HCT116 (cell line): Measurements from ENCODE around the gene ZNF493. TPM values are rescaled to one million over a fixed set of nuclear protein-coding genes. Genes with fewer than 3 reads are reported as not detected.

ENCODE experiments used
- ATAC-seq: fragments of 200-7000 bp; cut with Tn5 transposase; 2 replicates; pipeline ENCODE4 v1.9.1; 2020; ENCODE audit warnings: mild to moderate bottlenecking, moderate library complexity
- BruUV-seq: library from RNA; stranded (reverse); fragments of 400-500 nt; replicated peaks from 2 replicates; lab custom pipeline; 2021; lab: Mats Ljungman, UMichigan
- CTCF ChIA-PET: fragments of 300-600 bp; sonication (Branson Sonifier 250); formaldehyde crosslinking; loops from one replicate; lab custom pipeline; 2021; ENCODE audit warnings: antibody characterized with exemption; lab: Charles Lee
- POLR2A ChIA-PET: fragments of 300-600, 350-600 bp; sonication (Branson Sonifier 250); formaldehyde crosslinking; loops from one replicate; lab custom pipeline; 2021; ENCODE audit warnings: antibody characterized with exemption; lab: Charles Lee
- RAD21 ChIA-PET, 2 experiments: fragments of 300-600 bp; sonication (Branson Sonifier 250); formaldehyde crosslinking; loops; one replicate each; lab custom pipeline; 2023; ENCODE audit warnings: low total read pairs in 2 of 2; ENCODE audit not compliant: uncharacterized antibody in 2 of 2, unreplicated experiment in 2 of 2, low non-redundant PET in 1 of 2; lab: Charles Lee
- DNase-seq: peaks from one replicate; pipeline ENCODE4 v3.0.0-alpha.2; 2010; ENCODE audit warnings: low read depth, low spot score
- H2AFZ ChIP-seq: fragments of 200-600 bp; shearing (Covaris generic), sonication (generic); 2 replicates; pipeline ENCODE4 v1.6.1; 2017; ENCODE audit warnings: low read depth, mixed run types, mixed read lengths, antibody characterized with exemption, low read length; ENCODE audit not compliant: poor library complexity, severe bottlenecking
- H3K27ac ChIP-seq: 2 replicates; pipeline ENCODE4 v1.5.1; 2012; ENCODE audit warnings: low read depth, low read length
- H3K27me3 ChIP-seq: fragments of 200-600 bp; sonication (generic); 2 replicates; pipeline ENCODE4 v1.6.1; 2016; ENCODE audit warnings: mixed run types, low read length, mixed read lengths; ENCODE audit not compliant: insufficient read depth
- H3K36me3 ChIP-seq, 2 experiments: fragments of 200-500 bp in 1 of 2; fragments of 200-600 bp in 1 of 2; sonication (Bioruptor generic) in 1 of 2; sonication (generic) in 1 of 2; 2 replicates each; pipeline versions ENCODE4 v1.5.1 to v1.6.1; 2014 to 2016; ENCODE audit warnings: low read length in 2 of 2, inconsistent platforms in 1 of 2, mixed read lengths in 1 of 2, mixed run types in 1 of 2; ENCODE audit not compliant: insufficient read depth in 2 of 2, control insufficient read depth in 1 of 2
- H3K4me1 ChIP-seq, 2 experiments: fragments of 200-600 bp in 1 of 2; sonication (generic) in 1 of 2; 2 replicates each; pipeline versions ENCODE4 v1.5.1 to v1.6.1; 2012 to 2017; ENCODE audit warnings: low read length in 2 of 2, inconsistent platforms in 1 of 2, mild to moderate bottlenecking in 1 of 2, mixed read lengths in 1 of 2, mixed run types in 1 of 2, moderate library complexity in 1 of 2; ENCODE audit not compliant: insufficient read depth in 2 of 2, control insufficient read depth in 1 of 2
- H3K4me2 ChIP-seq: fragments of 200-600 bp; sonication (generic); 2 replicates; pipeline ENCODE4 v1.6.1; 2017; ENCODE audit warnings: mixed run types, low read length, mixed read lengths
- H3K4me3 ChIP-seq, 2 experiments: fragments of 200-600 bp in 1 of 2; sonication (generic) in 1 of 2; replicated peaks in 1 of 2; 2 replicates each; pipeline ENCODE4 v1.5.1; 2011 to 2016; ENCODE audit warnings: low read length in 2 of 2, control low read depth in 1 of 2, low read depth in 1 of 2, mild to moderate bottlenecking in 1 of 2, mixed read lengths in 1 of 2, mixed run types in 1 of 2
- H3K79me2 ChIP-seq: fragments of 200-600 bp; sonication (generic); 2 replicates; pipeline ENCODE4 v1.6.1; 2017; ENCODE audit warnings: mild to moderate bottlenecking, mixed run types, low read length, moderate library complexity, mixed read lengths; ENCODE audit not compliant: insufficient read depth
- H3K9ac ChIP-seq: fragments of 200-600 bp; sonication (generic); 2 replicates; pipeline ENCODE4 v1.6.1; 2016; ENCODE audit warnings: low read length, mixed read lengths
- H3K9me2 ChIP-seq: fragments of 200-600 bp; sonication (generic), shearing (Covaris generic); 2 replicates; pipeline ENCODE4 v1.6.1; 2017; ENCODE audit warnings: mixed run types, mild to moderate bottlenecking, moderate library complexity; ENCODE audit not compliant: insufficient read depth
- H3K9me3 ChIP-seq, 2 experiments: fragments of 200-500 bp in 1 of 2; fragments of 200-600 bp in 1 of 2; sonication (Bioruptor generic) in 1 of 2; sonication (generic) in 1 of 2; 2 replicates each; pipeline ENCODE4 v1.6.1; 2014 to 2017; ENCODE audit warnings: low read length in 2 of 2, mixed read lengths in 2 of 2, inconsistent platforms in 1 of 2, low read depth in 1 of 2, mild to moderate bottlenecking in 1 of 2, mixed run types in 1 of 2, moderate library complexity in 1 of 2; ENCODE audit not compliant: control insufficient read depth in 1 of 2, insufficient read depth in 1 of 2
- H4K20me1 ChIP-seq: fragments of 200-600 bp; sonication (generic), shearing (Covaris generic); 2 replicates; pipeline ENCODE4 v1.6.1; 2017; ENCODE audit warnings: mixed run types, mild to moderate bottlenecking, moderate library complexity; ENCODE audit not compliant: insufficient read depth
- ATF3 ChIP-seq: IDR thresholded peaks from 2 replicates; pipeline ENCODE4 v1.6.1; 2012
- CBX3 ChIP-seq: IDR thresholded peaks from 2 replicates; pipeline ENCODE4 v1.6.1; 2012; ENCODE audit warnings: low read depth
- EZH2 ChIP-seq: fragments of 200-600 bp; sonication (generic); IDR thresholded peaks from 2 replicates; pipeline ENCODE4 v1.6.1; 2017; ENCODE audit warnings: antibody characterized with exemption, mixed run types
- EZH2phosphoT487 ChIP-seq: fragments of 200-600 bp; IDR thresholded peaks from 2 replicates; pipeline ENCODE4 v1.6.1; 2018; ENCODE audit warnings: antibody characterized with exemption, borderline replicate concordance
- JUND ChIP-seq: IDR thresholded peaks from 2 replicates; pipeline ENCODE4 v1.6.1; 2012
- RAD21 ChIP-seq: IDR thresholded peaks from 2 replicates; pipeline ENCODE4 v1.6.1; 2012; ENCODE audit warnings: low read depth, mild to moderate bottlenecking
- SP1 ChIP-seq: IDR thresholded peaks from 2 replicates; pipeline ENCODE4 v1.6.1; 2012; ENCODE audit warnings: low read depth
- SRF ChIP-seq: IDR thresholded peaks from 2 replicates; pipeline ENCODE4 v1.6.1; 2012; ENCODE audit warnings: low read depth
- TCF7L2 ChIP-seq: IDR thresholded peaks from 2 replicates; pipeline ENCODE4 v1.7.0; 2011; ENCODE audit warnings: borderline replicate concordance, inconsistent platforms; ENCODE audit not compliant: insufficient read depth, insufficient read length; ENCODE audit errors: extremely low read depth
- YY1 ChIP-seq: IDR thresholded peaks from 2 replicates; pipeline ENCODE4 v1.6.1; 2011; ENCODE audit warnings: low read length, low read depth, moderate library complexity, mild to moderate bottlenecking; ENCODE audit not compliant: insufficient replicate concordance; ENCODE audit errors: extremely low read depth
- ZBTB33 ChIP-seq: IDR thresholded peaks from 2 replicates; pipeline ENCODE4 v1.6.1; 2011; ENCODE audit warnings: mild to moderate bottlenecking, low read length, moderate library complexity; ENCODE audit not compliant: insufficient replicate concordance; ENCODE audit errors: extremely low read depth
- ZFX ChIP-seq: fragments of 450-650 bp; IDR thresholded peaks from 2 replicates; pipeline ENCODE4 v1.6.1; 2017
- ZNF274 ChIP-seq: fragments of 200-500 bp; sonication (Bioruptor generic); IDR thresholded peaks from 2 replicates; pipeline ENCODE4 v1.6.1; 2014; ENCODE audit warnings: mild to moderate bottlenecking, low read depth, low read length, inconsistent platforms
- intact Hi-C: fragments of 100-400 bp; cut with micrococcal nuclease; formaldehyde crosslinking; loops from 2 replicates; pipeline ENCODE4 v1.10.0; 2022
- total RNA-seq: library from RNA; stranded (reverse); gene quantifications from one replicate; pipeline ENCODE4 v1.2.1, GENCODE V29; 2021; ENCODE audit not compliant: unreplicated experiment
- TF ChIP-seq, protein P1 (sequence below), 3 experiments: fragments of 200-600 bp in 1 of 3; sonication (generic) in 1 of 3; IDR thresholded peaks in 2 of 3; conservative IDR thresholded peaks in 1 of 3; 2 replicates each; pipeline ENCODE4 v1.5.1; 2012 to 2017; ENCODE audit warnings: low read depth in 2 of 3, low read length in 2 of 3, antibody characterized with exemption in 1 of 3, borderline replicate concordance in 1 of 3, control low read depth in 1 of 3, mild to moderate bottlenecking in 1 of 3, mixed read lengths in 1 of 3, mixed run types in 1 of 3, moderate library complexity in 1 of 3; ENCODE audit not compliant: insufficient read depth in 1 of 3
- TF ChIP-seq, protein P2 (sequence below): IDR thresholded peaks from 2 replicates; pipeline ENCODE4 v1.6.1; 2012

Gene ZNF493
- total RNA-seq, 1 experiment from 2014 or later, result 2.2 TPM

DNA sequence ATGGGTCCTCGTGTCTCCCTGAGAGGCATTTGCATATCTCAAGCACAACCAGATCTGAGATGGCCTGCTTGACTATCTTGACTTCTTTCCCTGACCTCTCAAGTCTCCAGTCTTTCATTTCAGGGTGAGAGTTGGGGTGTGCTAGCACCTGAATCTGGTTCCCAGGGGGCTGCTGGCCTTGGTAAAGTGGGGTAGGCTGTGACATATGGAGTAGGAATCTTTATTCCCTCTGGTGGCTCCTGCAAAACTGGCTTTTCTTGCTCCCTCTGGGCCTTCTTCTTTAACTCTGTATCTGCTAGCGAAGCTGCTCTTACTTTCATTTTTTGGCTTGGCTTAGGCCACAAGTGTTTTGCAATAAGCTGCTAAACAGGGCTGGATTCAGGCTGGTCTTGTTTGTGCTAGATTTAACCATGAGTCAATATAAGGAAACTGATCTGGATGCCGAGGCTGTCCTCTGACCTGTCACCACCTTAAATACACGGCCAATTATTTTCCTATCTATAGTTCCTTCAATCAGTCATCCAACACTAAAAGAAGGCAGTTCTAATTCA lies 42.3 kb downstream of the ZNF493 start:
- no peaks in the 10 kb centered on the region for H4K20me1 ChIP-seq
- H3K36me3 ChIP-seq, result no peaks in the 10 kb centered on the region
- H2AFZ ChIP-seq, result no peak overlapping the region
- no peak overlapping the region for H3K4me2 ChIP-seq
- H3K27ac ChIP-seq, result no peak overlapping the region
- no TSS peak for BruUV-seq
- no peak for TF ChIP-seq ATF3
- TF ChIP-seq EZH2phosphoT487, result no peak
- no peak for TF ChIP-seq SRF
- TF ChIP-seq CBX3, result no peak
- TF ChIP-seq ZBTB33, result no peak
- no peak for TF ChIP-seq SP1
- no peaks in the 10 kb centered on the region for H3K4me1 ChIP-seq
- H3K79me2 ChIP-seq, result no peaks in the 10 kb centered on the region
- DNase-seq (no peak), ATAC-seq (no peak)
- ChIA-PET RAD21 (no interaction called here), CTCF (no interaction called here), POLR2A (no interaction called here)
- no peak overlapping the region for H3K4me3 ChIP-seq
- intact Hi-C loops, result no loop called here
- H3K9me3 ChIP-seq, result peaks cover 0 to 9% of the 10 kb centered on the region in 2 experiments; a peak in 2 of 4 replicates
- no peak overlapping the region for H3K9ac ChIP-seq
- no peaks in the 10 kb centered on the region for H3K27me3 ChIP-seq
- no peaks in the 10 kb centered on the region for H3K9me2 ChIP-seq

GRCh38 chr19:21440321-21440720 lies 43.4 kb downstream of the ZNF493 start:
- Histone ChIP-seq H3K79me2 (no peaks in the 10 kb centered on the region), H4K20me1 (no peaks in the 10 kb centered on the region), H3K9ac (no peak overlapping the region), H3K4me1 (no peaks in the 10 kb centered on the region), H3K4me3 (no peak overlapping the region), H3K36me3 (no peaks in the 10 kb centered on the region), H3K9me3 (peaks cover 0 to 9% of the 10 kb centered on the region in 2 experiments; a peak in 2 of 4 replicates), H2AFZ (no peak overlapping the region), H3K4me2 (no peak overlapping the region), H3K9me2 (no peaks in the 10 kb centered on the region), H3K27ac (no peak overlapping the region), H3K27me3 (no peaks in the 10 kb centered on the region)
- CTCF ChIA-PET, result no interaction called here
- RAD21 ChIA-PET, result no interaction called here
- no peak for ATAC-seq
- intact Hi-C loops, result no loop called here
- POLR2A ChIA-PET, result no interaction called here
- no peak for DNase-seq
- BruUV-seq, result no TSS peak
- TF ChIP-seq TCF7L2 (no peak), ZFX (no peak), ZNF274 (no peak), JUND (no peak), SP1 (no peak), YY1 (no peak), RAD21 (no peak), EZH2 (no peak)
- TF ChIP-seq, protein P1, sequence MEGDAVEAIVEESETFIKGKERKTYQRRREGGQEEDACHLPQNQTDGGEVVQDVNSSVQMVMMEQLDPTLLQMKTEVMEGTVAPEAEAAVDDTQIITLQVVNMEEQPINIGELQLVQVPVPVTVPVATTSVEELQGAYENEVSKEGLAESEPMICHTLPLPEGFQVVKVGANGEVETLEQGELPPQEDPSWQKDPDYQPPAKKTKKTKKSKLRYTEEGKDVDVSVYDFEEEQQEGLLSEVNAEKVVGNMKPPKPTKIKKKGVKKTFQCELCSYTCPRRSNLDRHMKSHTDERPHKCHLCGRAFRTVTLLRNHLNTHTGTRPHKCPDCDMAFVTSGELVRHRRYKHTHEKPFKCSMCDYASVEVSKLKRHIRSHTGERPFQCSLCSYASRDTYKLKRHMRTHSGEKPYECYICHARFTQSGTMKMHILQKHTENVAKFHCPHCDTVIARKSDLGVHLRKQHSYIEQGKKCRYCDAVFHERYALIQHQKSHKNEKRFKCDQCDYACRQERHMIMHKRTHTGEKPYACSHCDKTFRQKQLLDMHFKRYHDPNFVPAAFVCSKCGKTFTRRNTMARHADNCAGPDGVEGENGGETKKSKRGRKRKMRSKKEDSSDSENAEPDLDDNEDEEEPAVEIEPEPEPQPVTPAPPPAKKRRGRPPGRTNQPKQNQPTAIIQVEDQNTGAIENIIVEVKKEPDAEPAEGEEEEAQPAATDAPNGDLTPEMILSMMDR (IDR thresholded peaks at IDR 0.05 in 2 of 3, conservative IDR thresholded peaks at IDR 0.05 in 1 of 3; ENCODE audit: borderline replicate concordance in 1 of 3, insufficient read depth in 1 of 3, low read depth in 2 of 3, low read length in 2 of 3), result no peak
- TF ChIP-seq, protein P2, sequence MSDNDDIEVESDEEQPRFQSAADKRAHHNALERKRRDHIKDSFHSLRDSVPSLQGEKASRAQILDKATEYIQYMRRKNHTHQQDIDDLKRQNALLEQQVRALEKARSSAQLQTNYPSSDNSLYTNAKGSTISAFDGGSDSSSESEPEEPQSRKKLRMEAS, result no peak
